ENCODE data around the gene GAD1. TPM values are rescaled to one million over a fixed set of nuclear protein-coding genes. Genes with fewer than 3 reads are reported as not detected.
A peak's percentile ranks its signal among the peaks of the same experiment; 100 is the strongest.

Gene GAD1
- total and polyA plus RNA-seq, 5 donors, result 0.02 TPM; not detected in 4

DNA sequence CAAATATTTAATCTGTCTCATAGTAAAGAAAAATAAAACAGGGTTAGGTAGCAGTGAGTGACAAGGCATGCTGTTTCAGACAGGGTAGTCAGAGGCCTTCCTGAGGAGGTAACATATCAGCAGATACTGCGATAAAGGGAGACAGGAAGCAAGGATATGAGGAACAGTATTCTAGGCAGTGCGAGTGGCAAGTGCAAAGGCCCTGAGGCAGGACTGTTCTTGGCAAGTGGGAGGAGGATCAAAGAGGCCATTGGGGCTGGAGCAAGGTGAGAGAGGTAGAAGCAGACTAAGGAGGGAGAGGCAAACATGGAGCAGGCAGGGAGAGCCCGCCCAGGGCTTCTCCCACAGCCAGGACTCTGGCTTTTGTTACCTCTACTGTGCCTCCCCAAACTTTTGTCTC lies 33.6 kb downstream of the GAD1 start:
- no peak for ATAC-seq
- H3K27ac ChIP-seq (ENCODE audit: low read length), result no peak overlapping the region
- H3K4me1 ChIP-seq (ENCODE audit: control insufficient read depth, insufficient read depth, low read length), result no peaks in the 10 kb centered on the region
- H3K9me3 ChIP-seq (ENCODE audit: control insufficient read depth, low read length), result no peaks in the 10 kb centered on the region
- 88% methylated on average over 3 of the region's 3 CpGs for WGBS
- no peak for DNase-seq
- intact Hi-C loops (cut with DNase I), result no loop called here
- H3K4me3 ChIP-seq (ENCODE audit: low read length), result no peak overlapping the region
- H3K27me3 ChIP-seq (ENCODE audit: control insufficient read depth, insufficient read depth), result no peaks in the 10 kb centered on the region

- WGBS, result 83% methylated on average over 1 of the region's 1 CpG
- Histone ChIP-seq H3K27me3 (ENCODE audit: control insufficient read depth, insufficient read depth) (no peaks in the 10 kb centered on the region), H3K9me3 (ENCODE audit: control insufficient read depth, low read length) (no peaks in the 10 kb centered on the region), H3K27ac (ENCODE audit: low read length) (no peak overlapping the region), H3K4me3 (ENCODE audit: low read length) (no peak overlapping the region), H3K4me1 (ENCODE audit: control insufficient read depth, insufficient read depth, low read length) (no peaks in the 10 kb centered on the region)
- intact Hi-C loops (cut with DNase I), result no loop called here
- no peak for ATAC-seq
- no peak for DNase-seq
Measured at GRCh38 chr2:170851635-170852034, 34.9 kb downstream of the GAD1 start.

DNA sequence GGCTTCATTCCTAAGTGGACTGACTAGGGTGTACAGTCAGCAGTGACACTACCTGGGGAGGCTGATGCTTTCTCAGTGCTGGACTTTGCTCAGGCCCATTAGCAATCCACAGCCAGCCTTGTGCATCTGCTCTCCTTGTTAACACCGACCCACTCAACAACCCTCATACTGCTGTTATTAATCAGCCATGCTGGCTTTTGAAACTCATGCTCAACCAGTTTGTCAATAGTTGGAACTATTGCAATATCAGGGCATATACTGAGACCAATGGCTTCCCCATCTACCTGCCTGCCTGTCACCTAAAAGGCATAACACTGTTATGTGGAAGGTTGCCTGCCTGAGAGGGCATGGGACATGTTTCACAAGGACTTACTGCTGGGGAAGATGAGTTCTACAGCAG lies 39.4 kb downstream of the GAD1 start:
- WGBS, result 96% methylated on average over 1 of the region's 1 CpG
- ATAC-seq (no peak), DNase-seq (no peak)
- no peak overlapping the region for H3K27ac ChIP-seq (ENCODE audit: low read length)
- H3K4me1 ChIP-seq (ENCODE audit: control insufficient read depth, insufficient read depth, low read length), result no peaks in the 10 kb centered on the region
- H3K4me3 ChIP-seq (ENCODE audit: low read length), result no peak overlapping the region
- intact Hi-C loops (cut with DNase I), result no loop called here
- no peaks in the 10 kb centered on the region for H3K9me3 ChIP-seq (ENCODE audit: control insufficient read depth, low read length)
- no peaks in the 10 kb centered on the region for H3K27me3 ChIP-seq (ENCODE audit: control insufficient read depth, insufficient read depth)

DNA sequence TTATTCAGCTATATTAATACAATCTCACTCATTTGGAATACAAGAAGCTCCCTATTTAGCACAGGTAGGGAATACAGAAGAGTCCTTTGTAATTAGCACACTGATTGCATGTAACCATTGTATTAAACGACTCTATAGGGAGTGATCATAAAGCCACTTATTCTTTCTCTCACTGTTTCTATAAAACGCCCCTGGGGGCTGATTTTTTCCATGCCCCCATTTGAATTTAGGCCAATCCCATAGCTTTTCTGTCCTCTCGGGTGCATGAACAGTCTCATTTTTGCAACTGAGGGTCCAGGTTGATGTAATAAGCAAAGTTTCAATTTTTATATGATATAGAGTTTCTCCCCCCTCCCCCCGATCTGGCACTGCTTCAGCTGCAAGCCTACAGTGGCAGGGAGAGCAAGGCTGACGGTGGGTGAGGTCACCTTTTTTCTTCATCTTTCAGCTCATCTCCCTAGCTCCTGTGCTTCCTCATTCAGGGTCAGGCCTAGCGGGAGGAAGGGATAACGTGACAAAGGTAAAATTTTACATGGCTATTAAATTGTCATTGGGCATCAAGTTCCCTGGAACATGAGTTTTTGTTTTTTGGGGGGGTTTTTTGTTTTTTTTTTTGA lies 45.7 kb downstream of the GAD1 start:
- intact Hi-C loops (cut with DNase I), result no loop called here
- no peak for ATAC-seq
- Histone ChIP-seq H3K27ac (ENCODE audit: low read length) (no peak overlapping the region), H3K4me3 (ENCODE audit: low read length) (no peak overlapping the region), H3K9me3 (ENCODE audit: control insufficient read depth, low read length) (no peaks in the 10 kb centered on the region), H3K4me1 (ENCODE audit: control insufficient read depth, insufficient read depth, low read length) (no peaks in the 10 kb centered on the region), H3K27me3 (ENCODE audit: control insufficient read depth, insufficient read depth) (no peaks in the 10 kb centered on the region)
- no peak for DNase-seq
- 70% methylated on average over 7 of the region's 7 CpGs for WGBS

DNA sequence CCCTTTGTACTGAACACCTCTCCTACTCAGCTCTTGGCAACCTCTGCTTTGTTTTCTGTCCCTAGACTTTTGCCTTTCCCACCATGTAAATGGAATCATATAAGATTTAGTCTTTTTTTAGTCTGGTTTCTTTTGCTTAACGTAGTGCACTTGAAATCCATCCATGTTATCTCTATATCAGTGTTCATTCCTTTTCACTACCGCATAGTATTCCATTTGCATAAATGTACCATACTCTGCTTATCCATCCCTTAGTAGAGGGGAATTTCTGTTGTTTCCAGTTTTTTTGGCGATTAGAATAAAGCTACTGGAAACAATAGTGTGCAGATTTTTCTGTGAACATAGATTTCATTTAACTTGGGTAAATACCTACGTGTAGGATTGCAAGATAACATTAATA lies 46.4 kb downstream of the GAD1 start:
- intact Hi-C loops (cut with DNase I), result no loop called here

DNA sequence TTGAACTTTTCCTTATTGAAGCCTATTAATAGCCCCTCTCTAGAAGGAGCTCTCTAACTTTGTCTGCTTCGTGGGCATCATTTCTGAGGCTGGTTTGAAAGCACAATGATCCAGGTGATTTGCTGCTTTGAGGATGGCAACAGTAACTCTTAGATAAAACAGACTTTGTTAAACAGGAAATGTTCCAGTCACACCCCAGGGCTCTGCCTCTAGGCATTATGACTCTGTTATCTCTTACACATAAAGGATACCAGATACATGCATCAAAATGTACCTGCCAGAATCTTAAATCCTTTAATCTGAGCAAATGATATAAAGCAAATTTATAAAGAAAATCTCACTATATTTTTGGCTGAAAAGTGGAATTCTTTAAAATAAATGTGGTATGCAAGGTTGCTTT lies 52.3 kb downstream of the GAD1 start:
- H3K9me3 ChIP-seq (ENCODE audit: control insufficient read depth, low read length), result no peaks in the 10 kb centered on the region
- DNase-seq, result no peak
- H3K4me1 ChIP-seq (ENCODE audit: control insufficient read depth, insufficient read depth, low read length), result no peaks in the 10 kb centered on the region
- H3K27me3 ChIP-seq (ENCODE audit: control insufficient read depth, insufficient read depth), result no peaks in the 10 kb centered on the region
- 68% methylated on average over 1 of the region's 1 CpG for WGBS
- intact Hi-C loops (cut with DNase I), result no loop called here
- H3K4me3 ChIP-seq (ENCODE audit: low read length), result no peak overlapping the region
- ATAC-seq, result no peak
- H3K27ac ChIP-seq (ENCODE audit: low read length), result no peak overlapping the region

More for the DNA sequence above, 46.4 kb downstream of the GAD1 start:
- Histone ChIP-seq H3K4me3 (ENCODE audit: low read length) (no peak overlapping the region), H3K27me3 (ENCODE audit: control insufficient read depth, insufficient read depth) (no peaks in the 10 kb centered on the region), H3K4me1 (ENCODE audit: control insufficient read depth, insufficient read depth, low read length) (no peaks in the 10 kb centered on the region), H3K9me3 (ENCODE audit: control insufficient read depth, low read length) (no peaks in the 10 kb centered on the region), H3K27ac (ENCODE audit: low read length) (no peak overlapping the region)
- 84% methylated on average over 4 of the region's 4 CpGs for whole genome bisulfite sequencing
- ATAC-seq (no peak), DNase-seq (no peak)

GRCh38 chr2:170869461-170869860 lies 52.8 kb downstream of the GAD1 start:
- WGBS, result 84% methylated on average over 4 of the region's 4 CpGs
- intact Hi-C loops (cut with DNase I), result no loop called here

GRCh38 chr2:170873035-170873692 lies 56.5 kb downstream of the GAD1 start:
- DNase-seq (peak; percentile 68 to 85 (median 81)), ATAC-seq (peak; percentile 86 to 88)
- H3K4me3 ChIP-seq (ENCODE audit: low read length), result peak overlapping the region; percentile 24
- 21% methylated on average over 13 of the region's 13 CpGs for WGBS
- no peaks in the 10 kb centered on the region for H3K4me1 ChIP-seq (ENCODE audit: control insufficient read depth, insufficient read depth, low read length)
- H3K27ac ChIP-seq (ENCODE audit: low read length), result no peak overlapping the region
- no peaks in the 10 kb centered on the region for H3K9me3 ChIP-seq (ENCODE audit: control insufficient read depth, low read length)
- H3K27me3 ChIP-seq (ENCODE audit: control insufficient read depth, insufficient read depth), result no peaks in the 10 kb centered on the region
- intact Hi-C loops (cut with DNase I), result loop anchor here in 1 of 4 donors (10.0 kb wide), 1 partner anchor 628 kb away; no protein-coding TSS in a partner anchor

More at GRCh38 chr2:170869461-170869860, 52.8 kb downstream of the GAD1 start:
- Histone ChIP-seq H3K27ac (ENCODE audit: low read length) (no peak overlapping the region), H3K27me3 (ENCODE audit: control insufficient read depth, insufficient read depth) (no peaks in the 10 kb centered on the region), H3K9me3 (ENCODE audit: control insufficient read depth, low read length) (no peaks in the 10 kb centered on the region), H3K4me3 (ENCODE audit: low read length) (no peak overlapping the region), H3K4me1 (ENCODE audit: control insufficient read depth, insufficient read depth, low read length) (no peaks in the 10 kb centered on the region)
- no peak for ATAC-seq
- DNase-seq, result no peak

- Histone ChIP-seq H3K27me3 (ENCODE audit: control insufficient read depth, insufficient read depth) (no peaks in the 10 kb centered on the region), H3K4me1 (ENCODE audit: control insufficient read depth, insufficient read depth, low read length) (no peaks in the 10 kb centered on the region), H3K4me3 (ENCODE audit: low read length) (no peak overlapping the region), H3K27ac (ENCODE audit: low read length) (no peak overlapping the region), H3K9me3 (ENCODE audit: control insufficient read depth, low read length) (no peaks in the 10 kb centered on the region)
- no peak for ATAC-seq
- no peak for DNase-seq
- intact Hi-C loops (cut with DNase I), result loop anchor here in 1 of 4 donors (10.0 kb wide), 1 partner anchor 633 kb away; no protein-coding TSS in a partner anchor
Measured at GRCh38 chr2:170878066-170878465, 61.4 kb downstream of the GAD1 start.

DNA sequence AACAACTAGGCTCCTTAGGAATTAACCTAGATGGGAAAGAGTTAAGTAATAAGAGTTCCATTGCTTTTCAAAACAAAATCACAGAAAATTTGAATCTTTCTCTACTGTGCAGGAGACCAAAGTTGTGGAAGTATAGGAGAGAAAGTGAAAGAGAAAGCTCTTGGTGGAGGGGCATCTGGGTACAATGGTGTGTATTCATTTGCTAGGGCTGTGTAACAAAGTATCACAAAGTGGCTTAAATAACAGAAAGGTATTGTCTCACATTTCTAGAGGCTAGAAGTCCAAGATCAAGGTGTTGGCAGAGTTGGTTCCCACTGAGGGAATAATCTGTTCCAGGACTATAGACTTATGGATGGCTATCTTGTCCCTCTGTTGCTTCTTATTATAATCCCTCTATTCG lies 61.8 kb downstream of the GAD1 start:
- ATAC-seq, result no peak
- intact Hi-C loops (cut with DNase I), result loop anchor here in 1 of 4 donors (10.0 kb wide), 1 partner anchor 634 kb away; no protein-coding TSS in a partner anchor

GRCh38 chr2:170881840-170882239 lies 65.2 kb downstream of the GAD1 start:
- DNase-seq, result no peak
- no peak overlapping the region for H3K4me3 ChIP-seq (ENCODE audit: low read length)
- intact Hi-C loops (cut with DNase I), result no loop called here
- no peak overlapping the region for H3K27ac ChIP-seq (ENCODE audit: low read length)
- H3K27me3 ChIP-seq (ENCODE audit: control insufficient read depth, insufficient read depth), result no peaks in the 10 kb centered on the region
- ATAC-seq, result no peak
- no peaks in the 10 kb centered on the region for H3K9me3 ChIP-seq (ENCODE audit: control insufficient read depth, low read length)
- 47% methylated on average over 3 of the region's 3 CpGs for WGBS
- no peaks in the 10 kb centered on the region for H3K4me1 ChIP-seq (ENCODE audit: control insufficient read depth, insufficient read depth, low read length)

More for the DNA sequence above, 61.8 kb downstream of the GAD1 start:
- no peaks in the 10 kb centered on the region for H3K9me3 ChIP-seq (ENCODE audit: control insufficient read depth, low read length)
- DNase-seq, result no peak
- H3K4me3 ChIP-seq (ENCODE audit: low read length), result no peak overlapping the region
- H3K27me3 ChIP-seq (ENCODE audit: control insufficient read depth, insufficient read depth), result no peaks in the 10 kb centered on the region
- no peak overlapping the region for H3K27ac ChIP-seq (ENCODE audit: low read length)
- WGBS, result 81% methylated on average over 1 of the region's 1 CpG
- no peaks in the 10 kb centered on the region for H3K4me1 ChIP-seq (ENCODE audit: control insufficient read depth, insufficient read depth, low read length)

Measured in right cardiac atrium (tissue), 5 donors.